Mucosa of descending colon (tissue), 3 donors: ENCODE data around the gene ANKZF1. TPM values are rescaled to one million over a fixed set of nuclear protein-coding genes. Genes with fewer than 3 reads are reported as not detected.

ENCODE experiments used
- ATAC-seq: fragments of 200-7000 bp; cut with Tn5 transposase; one replicate; pipeline ENCODE4 v1.9.1; 2020; ENCODE audit warnings: mild to moderate bottlenecking, moderate library complexity
- DNase-seq, 3 donors: peaks; one replicate each; pipeline ENCODE4 v3.0.0-alpha.2; 2020
- H3K36me3 ChIP-seq: fragments of 200-600 bp; one replicate; pipeline ENCODE4 v1.8.0; 2021; ENCODE audit warnings: low read depth, mild to moderate bottlenecking
- H3K4me1 ChIP-seq: fragments of 200-600 bp; one replicate; pipeline ENCODE4 v1.8.0; 2021; ENCODE audit warnings: low read depth, mild to moderate bottlenecking
- H3K4me3 ChIP-seq: fragments of 200-600 bp; one replicate; pipeline ENCODE4 v1.8.0; 2021; ENCODE audit warnings: mild to moderate bottlenecking
- H3K9me3 ChIP-seq: fragments of 200-600 bp; one replicate; pipeline ENCODE4 v1.8.0; 2021; ENCODE audit warnings: mild to moderate bottlenecking
- CTCF ChIP-seq: fragments of 200-600 bp; IDR thresholded peaks from one replicate; pipeline ENCODE4 v1.8.0; 2022; ENCODE audit warnings: antibody characterized with exemption, mild to moderate bottlenecking
- intact Hi-C, 2 donors: fragments of 100-400 bp; cut with DNase I in 1 of 2; cut with micrococcal nuclease in 1 of 2; formaldehyde crosslinking; loops; one replicate each; pipeline versions ENCODE4 v1.11.0 to v1.11.1; 2022; cut with DNase I, micrococcal nuclease
- total RNA-seq, 3 donors: library from RNA; stranded (reverse); fragmentation: NEBNext Ultra II Directional in 2 of 3; extraction: Animal tissue kit (Norgen Biotek cat#: 25700) in 2 of 3; gene quantifications; one replicate each; pipeline versions ENCODE4 v1.2.1 to v1.2.4, GENCODE V29; 2021 to 2023
- donor health status: DM: no; HTN: no; CAD: no; lungs with moderate emphysema.
- donor health status: DM: no; HTN: no; CAD: no.
- donor health status: DM: no; HTN: yes; CAD: no.

Gene ANKZF1
- total RNA-seq, 3 donors from 2014 or later, result 38.6 to 65.2 (median 47.1) TPM

- Histone ChIP-seq H3K4me1 (no peaks in the 10 kb centered on the region), H3K36me3 (no peaks in the 10 kb centered on the region), H3K4me3 (no peak overlapping the region), H3K9me3 (no peaks in the 10 kb centered on the region)
- ATAC-seq (no peak), DNase-seq (no peak)
- TF ChIP-seq CTCF, result no peak
- intact Hi-C loops, result no loop called here
Observed at GRCh38 chr2:219285894-219286425, 56.4 kb downstream of the ANKZF1 start.

Other genes with a start within 250 kb of the ANKZF1 start
- gene FEV, start 244.6 kb upstream of the ANKZF1 start, total RNA-seq, result 1 to 10 TPM in 2 of 3 donors, under 1 TPM in 1; 0.63 to 2.7 (median 1.8) TPM
- gene CRYBA2, start 236.4 kb upstream of the ANKZF1 start, total RNA-seq, result 1 to 10 TPM; 1.2 to 6.1 (median 5.0) TPM
- under 1 TPM; 0.09 to 0.46 (median 0.27) TPM for gene CFAP65, start 188.3 kb upstream of the ANKZF1 start, total RNA-seq
- 10 to 100 TPM; 31.0 to 91.2 (median 57.6) TPM for gene IHH, start 168.9 kb upstream of the ANKZF1 start, total RNA-seq
- 10 to 100 TPM; 31.9 to 63.6 (median 41.7) TPM for gene NHEJ1, start 69.0 kb upstream of the ANKZF1 start, total RNA-seq
- 10 to 100 TPM in 1 of 3 donors, 1 to 10 TPM in 2; 5.8 to 13.6 (median 7.6) TPM for gene SLC23A3, start 59.8 kb upstream of the ANKZF1 start, total RNA-seq
- 100 to 1,000 TPM in 2 of 3 donors, 10 to 100 TPM in 1; 90.4 to 138 (median 110) TPM for gene CNPPD1, start 52.9 kb upstream of the ANKZF1 start, total RNA-seq
- 100 to 1,000 TPM; 110 to 159 (median 110) TPM for gene RETREG2, start 51.5 kb upstream of the ANKZF1 start, total RNA-seq
- gene ZFAND2B, start 23.0 kb upstream of the ANKZF1 start, total RNA-seq, result 10 to 100 TPM; 59.6 to 88.5 (median 66.0) TPM
- gene ABCB6, start 10.8 kb upstream of the ANKZF1 start, total RNA-seq, result 10 to 100 TPM in 2 of 3 donors, 1 to 10 TPM in 1; 6.7 to 21.3 (median 10.4) TPM
- 10 to 100 TPM; 51.9 to 74.3 (median 63.4) TPM for gene ATG9A, start 170 bp upstream of the ANKZF1 start, total RNA-seq
- gene GLB1L, start 15.6 kb downstream of the ANKZF1 start, total RNA-seq, result 10 to 100 TPM in 1 of 3 donors, 1 to 10 TPM in 2; 4.2 to 10.8 (median 5.8) TPM
- gene STK16, start 15.7 kb downstream of the ANKZF1 start, total RNA-seq, result 10 to 100 TPM; 29.7 to 37.3 (median 32.7) TPM
- gene TUBA4B, start 23.4 kb downstream of the ANKZF1 start, total RNA-seq, result not detected
- 10 to 100 TPM; 69.7 to 75.3 (median 75.0) TPM for gene TUBA4A, start 24.1 kb downstream of the ANKZF1 start, total RNA-seq
- gene DNAJB2, start 49.6 kb downstream of the ANKZF1 start, total RNA-seq, result 10 to 100 TPM; 61.0 to 71.0 (median 68.7) TPM
- 10 to 100 TPM in 1 of 3 donors, 1 to 10 TPM in 1, under 1 TPM in 1; 0.72 to 13.0 (median 1.0) TPM for gene PTPRN, start 79.6 kb downstream of the ANKZF1 start, total RNA-seq
- not detected for gene RESP18, start 102.9 kb downstream of the ANKZF1 start, total RNA-seq
- gene DNPEP, start 158.1 kb downstream of the ANKZF1 start, total RNA-seq, result 100 to 1,000 TPM in 2 of 3 donors, 10 to 100 TPM in 1; 75.7 to 127 (median 125) TPM
- gene DES, start 188.6 kb downstream of the ANKZF1 start, total RNA-seq, result 1,000 to 10,000 TPM in 1 of 3 donors, 100 to 1,000 TPM in 1, 10 to 100 TPM in 1; 65.4 to 4,715 (median 359) TPM
- 100 to 1,000 TPM in 1 of 3 donors, 10 to 100 TPM in 1, 1 to 10 TPM in 1; 7.9 to 242 (median 22.2) TPM for gene SPEG, start 205.0 kb downstream of the ANKZF1 start, total RNA-seq